22Rv1 (cell line): ENCODE results near the gene ARPC5L.

ENCODE experiments used
- CTCF ChIP-seq: fragments of 450-650 bp; IDR thresholded peaks from 2 replicates; pipeline ENCODE4 v1.5.1; 2017; ENCODE audit warnings: mild to moderate bottlenecking
- ZFX ChIP-seq: fragments of 450-650 bp; IDR thresholded peaks from 2 replicates; pipeline ENCODE4 v1.6.1; 2017; ENCODE audit warnings: antibody characterized with exemption, borderline replicate concordance

DNA sequence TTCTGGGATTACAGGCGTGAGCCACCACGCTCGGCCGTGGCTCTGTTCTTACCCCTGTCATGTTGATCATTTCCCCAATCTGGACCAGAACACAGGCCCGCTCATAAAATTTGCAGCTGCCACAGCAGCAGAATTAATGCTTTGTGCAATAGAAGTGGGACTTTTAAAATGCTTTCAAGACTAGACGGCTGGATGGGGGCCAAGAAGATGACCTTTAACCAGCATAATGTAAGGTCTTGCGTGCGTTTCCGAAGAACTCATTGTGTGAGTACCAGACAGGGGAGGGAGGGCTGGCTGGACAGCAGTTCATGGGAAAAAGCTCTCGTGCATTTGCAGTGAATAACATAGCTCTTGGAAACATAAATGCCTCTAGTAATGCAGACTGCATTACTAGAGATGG lies 12.1 kb upstream of the ARPC5L start:
- TF ChIP-seq CTCF (no peak), ZFX (no peak)
